UCSD-AML1 (cell line): ENCODE data around the gene ITGA8.
A peak's percentile ranks its signal among the peaks of the same experiment; 100 is the strongest.
"Not testable (repeated sequence)": the region's sequence is repeated elsewhere in the genome, so short reads cannot be mapped to it uniquely, and the experiment has no call there.

Source experiments
- DNase-seq: peaks from one replicate; lab custom pipeline; 2025; ENCODE audit not compliant: unreplicated experiment; lab: John Stamatoyannopoulos, UW

Gene ITGA8

GRCh38 chr10:15624401-15625196 lies 95.1 kb downstream of the ITGA8 start:
- no peak for DNase-seq

DNA sequence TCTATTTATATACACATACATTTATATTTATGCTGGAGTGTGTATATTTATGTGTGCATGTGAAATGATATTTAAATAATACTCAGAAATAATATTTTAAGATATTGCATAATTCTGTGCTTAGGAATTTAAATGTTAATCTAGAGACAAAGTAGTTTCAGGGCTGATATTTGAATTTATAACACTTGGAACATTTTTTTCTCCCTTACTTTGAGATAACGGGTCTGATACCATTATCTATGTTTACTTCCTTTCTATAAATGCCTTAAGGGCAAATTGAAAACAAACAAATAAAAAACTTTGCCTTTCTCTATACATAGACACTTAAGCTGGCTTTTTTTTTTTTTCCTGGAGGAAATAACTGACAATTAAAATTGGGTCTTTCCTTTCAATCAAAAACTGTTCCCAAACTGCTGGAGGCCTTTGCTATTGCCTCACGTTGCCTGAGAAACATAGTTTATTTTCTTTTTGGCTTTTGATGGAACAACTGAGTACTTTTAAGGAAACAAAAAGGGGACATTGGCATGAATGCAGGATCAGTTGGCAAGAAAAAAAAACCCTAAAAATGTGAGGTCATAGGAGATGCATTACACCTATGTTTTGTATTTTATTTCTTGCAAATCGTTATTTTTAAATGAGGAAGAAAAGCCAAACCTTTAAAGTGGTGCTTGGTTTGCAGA lies 98.7 kb downstream of the ITGA8 start:
- no peak for DNase-seq

GRCh38 chr10:15620337-15620736 lies 99.4 kb downstream of the ITGA8 start:
- no peak for DNase-seq

GRCh38 chr10:15609246-15609645 lies 110.5 kb downstream of the ITGA8 start:
- DNase-seq, result no peak

GRCh38 chr10:15606377-15606776 lies 113.3 kb downstream of the ITGA8 start:
- DNase-seq, result no peak

- DNase-seq, result no peak
Observed at GRCh38 chr10:15605740-15606369, 113.9 kb downstream of the ITGA8 start.

DNA sequence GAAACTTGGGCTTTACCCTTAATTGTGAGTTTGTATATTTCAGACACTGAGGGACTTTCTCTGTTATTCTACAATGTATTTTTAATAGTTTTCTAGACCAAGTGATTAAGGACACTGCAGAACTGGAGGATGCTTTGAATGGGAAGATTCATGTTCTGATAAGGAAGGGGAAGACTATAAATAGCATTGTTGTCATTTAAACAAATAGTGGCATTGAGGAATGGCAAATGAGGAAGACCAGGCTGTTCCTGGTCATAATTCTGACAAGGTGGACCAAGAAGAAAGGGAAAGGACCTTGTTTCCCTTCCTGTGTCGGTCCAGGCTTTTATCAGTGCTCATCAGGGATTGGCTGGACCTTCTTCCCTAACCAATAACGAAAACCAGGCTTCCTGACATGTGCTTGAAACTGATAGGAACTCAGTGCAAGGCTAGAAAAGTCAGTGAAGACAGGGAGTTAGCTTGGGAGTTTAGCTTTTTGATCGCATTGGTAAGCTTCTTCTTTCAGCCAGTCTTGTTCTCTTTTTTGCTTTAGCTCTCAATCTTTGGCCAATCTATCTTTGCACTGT lies 116.2 kb downstream of the ITGA8 start:
- no peak for DNase-seq

DNA sequence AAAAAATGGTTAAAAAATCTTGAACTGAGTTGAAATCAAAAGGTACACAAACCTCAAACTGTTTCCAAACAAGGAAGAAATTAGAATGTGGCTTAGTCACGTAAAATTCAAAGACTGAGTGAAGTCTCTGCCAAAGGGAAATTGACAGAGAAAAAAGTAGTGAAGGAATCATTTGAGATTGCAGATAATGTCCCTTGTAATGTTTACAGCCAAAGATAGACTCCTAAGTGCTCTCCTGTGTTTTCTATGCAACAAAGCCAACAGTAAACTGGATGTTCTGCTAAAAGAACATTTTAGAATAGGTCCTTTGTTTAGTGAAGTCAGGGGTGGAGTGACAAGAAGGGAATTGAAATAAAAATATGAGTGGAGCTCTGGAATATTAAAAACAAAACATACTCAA lies 117.9 kb downstream of the ITGA8 start:
- DNase-seq, result no peak

DNA sequence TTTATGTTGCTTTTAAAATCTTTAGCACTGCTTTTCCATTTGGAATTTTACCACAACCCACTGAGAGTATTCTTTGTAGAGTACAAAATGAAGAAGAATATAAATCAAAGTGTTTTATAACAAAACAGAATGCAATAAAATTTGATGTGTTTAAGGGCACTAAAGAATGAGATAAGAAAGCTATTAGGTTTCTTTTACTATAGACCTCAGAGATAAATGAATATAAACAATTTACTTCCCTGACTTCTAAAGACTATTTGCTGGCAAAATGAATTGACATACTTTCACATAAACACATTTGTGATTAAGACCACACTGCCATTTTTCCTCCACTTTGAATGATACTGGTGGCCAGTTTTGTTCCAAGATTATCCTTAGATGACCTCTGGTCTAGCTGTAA lies 124.5 kb downstream of the ITGA8 start:
- DNase-seq, result no peak

DNA sequence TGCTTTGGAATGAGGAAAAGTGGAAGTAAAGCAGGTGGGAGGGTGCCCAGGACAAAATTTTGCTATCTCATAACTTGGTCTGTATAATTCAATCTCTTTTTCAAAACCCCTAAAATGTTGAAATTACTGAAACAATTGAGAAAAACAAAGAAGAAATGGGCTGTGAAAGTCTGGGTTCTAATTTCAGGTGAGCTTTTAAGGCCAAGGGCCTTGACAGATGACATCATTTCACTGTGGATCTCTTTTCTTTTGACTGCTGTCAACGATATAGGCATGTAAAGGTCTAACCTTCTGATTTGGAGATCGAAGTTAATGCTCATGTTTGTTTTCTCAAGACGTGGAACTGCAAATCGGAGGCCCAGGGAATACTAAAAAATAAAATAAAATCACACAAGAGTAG lies 127.8 kb downstream of the ITGA8 start:
- DNase-seq, result no peak

GRCh38 chr10:15591431-15591830 lies 128.3 kb downstream of the ITGA8 start:
- DNase-seq, result no peak

DNA sequence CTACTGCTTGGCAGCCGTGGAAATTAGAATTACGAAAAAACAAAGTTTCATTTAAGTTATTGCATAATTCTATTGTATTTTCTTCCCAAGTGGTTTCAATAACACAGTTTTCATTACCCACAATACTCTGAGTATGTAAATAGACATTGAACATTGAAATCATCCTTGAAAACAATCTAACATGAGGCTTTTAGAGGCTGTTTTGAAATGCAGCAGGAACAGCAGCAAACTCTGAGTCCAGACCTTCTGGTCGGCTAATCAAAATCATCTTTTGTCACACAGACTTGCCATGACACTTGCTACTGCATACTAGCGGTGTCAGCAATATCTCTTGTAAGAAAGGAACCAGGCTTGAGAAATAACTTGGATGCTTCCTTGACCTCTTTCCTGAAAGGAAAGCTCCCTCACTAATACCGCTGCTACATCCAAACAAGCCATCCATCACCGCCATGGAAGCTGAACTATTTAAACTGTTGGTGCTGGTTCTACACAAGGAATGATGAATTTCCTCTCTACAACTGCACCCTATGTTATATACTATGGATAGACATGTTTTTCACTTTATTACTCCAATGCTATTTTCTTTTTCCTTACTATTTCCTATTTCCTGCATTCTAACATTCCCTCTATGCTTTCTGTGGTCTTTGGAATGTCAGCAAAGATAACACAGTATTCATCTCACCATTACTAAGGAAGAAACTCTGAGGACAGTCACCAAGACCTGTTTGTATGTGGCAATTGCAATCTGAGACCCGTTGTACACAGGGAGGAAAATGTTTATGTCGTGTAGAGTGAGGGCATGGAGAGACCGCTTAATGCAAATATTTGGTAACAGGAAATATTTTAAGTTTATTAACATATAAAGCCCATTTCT lies 130.8 kb downstream of the ITGA8 start:
- DNase-seq, result no peak

DNA sequence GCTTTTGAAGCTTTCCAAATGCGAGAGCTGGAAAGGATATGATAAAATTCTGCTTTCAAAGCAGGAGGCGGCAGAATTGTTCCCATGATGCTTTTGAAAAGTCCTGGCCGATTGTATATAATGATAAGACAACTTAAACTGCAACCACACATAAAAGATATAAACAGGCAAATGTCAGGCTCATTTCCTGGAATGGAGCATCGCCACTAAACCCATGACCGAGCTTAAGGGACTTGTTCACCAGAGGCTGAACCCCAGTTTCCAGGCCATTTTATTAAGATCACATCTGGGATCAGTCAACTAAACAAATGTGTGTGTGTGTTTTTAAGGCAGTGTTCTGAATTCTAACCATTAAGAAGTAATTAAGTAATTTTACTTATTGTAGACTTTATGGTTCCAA lies 131.6 kb downstream of the ITGA8 start:
- no peak for DNase-seq

DNA sequence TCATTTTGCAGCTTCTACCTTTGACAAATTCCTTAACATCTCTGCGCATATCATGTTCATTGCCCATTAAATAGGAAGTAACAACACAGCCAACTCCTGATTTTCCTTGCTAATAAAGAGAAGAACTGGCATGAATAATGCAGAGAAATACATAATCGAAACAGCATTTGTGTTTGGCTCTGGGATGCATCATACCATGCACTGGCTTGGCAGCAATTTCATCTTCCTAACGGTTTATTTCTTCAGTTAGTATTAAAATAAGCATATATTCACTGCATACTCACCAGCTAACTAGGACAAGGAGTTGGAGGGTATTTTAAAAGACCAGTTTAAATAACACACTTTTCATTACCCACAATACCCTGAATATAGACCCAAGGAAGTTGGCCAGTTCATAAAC lies 132.5 kb downstream of the ITGA8 start:
- DNase-seq, result no peak

- DNase-seq, result peak; percentile 50
Observed at GRCh38 chr10:15585303-15585715, 134.4 kb downstream of the ITGA8 start.

- DNase-seq, result not testable (repeated sequence)
Observed at GRCh38 chr10:15582972-15583371, 136.8 kb downstream of the ITGA8 start.

GRCh38 chr10:15579605-15580004 lies 140.1 kb downstream of the ITGA8 start:
- no peak for DNase-seq

DNA sequence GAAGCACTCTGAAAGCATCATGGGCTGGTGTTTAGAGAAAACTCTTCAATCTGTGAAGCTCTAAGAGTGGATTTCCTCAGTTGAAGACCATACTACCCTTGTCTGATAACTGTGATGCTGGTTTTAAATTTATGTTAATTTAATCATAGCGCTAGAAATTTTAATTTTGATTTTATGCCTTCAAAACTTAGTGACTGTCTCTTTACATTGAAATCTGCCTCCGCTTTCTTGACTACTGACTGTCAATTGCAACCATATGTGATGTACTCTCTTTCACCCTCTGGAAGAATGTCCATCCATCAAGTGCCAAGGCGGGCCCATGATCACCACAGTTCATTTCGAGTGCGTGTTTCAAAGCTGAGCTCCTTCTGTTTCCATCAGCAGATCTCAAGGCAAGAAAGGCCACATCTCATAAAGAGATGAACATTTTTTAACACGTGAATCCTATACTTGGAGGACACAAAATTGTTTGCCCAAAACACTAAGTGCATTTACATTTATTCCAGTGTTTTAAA lies 147.1 kb downstream of the ITGA8 start:
- DNase-seq, result no peak

- no peak for DNase-seq
Observed at GRCh38 chr10:15571575-15571974, 148.1 kb downstream of the ITGA8 start.

- no peak for DNase-seq
Observed at GRCh38 chr10:15570738-15571339, 148.9 kb downstream of the ITGA8 start.
